NCI-H187 treated with DMSO at 0.1 percent for 48 hours (cell line): ENCODE data around the gene ARMC6.
"Not testable (repeated sequence)": the region's sequence is repeated elsewhere in the genome, so short reads cannot be mapped to it uniquely, and the experiment has no call there.

Experiments
- DNase-seq: peaks from one replicate; lab custom pipeline; 2025; lab: John Stamatoyannopoulos, UW

ARMC6 gene

GRCh38 chr19:19022380-19022961 is 10.9 kb upstream of the ARMC6 start:
- DNase-seq = no peak

GRCh38 chr19:19023376-19023775 is 10.0 kb upstream of the ARMC6 start:
- not testable (repeated sequence) for DNase-seq

- DNase-seq = no peak
Measured at GRCh38 chr19:19025861-19026260, 7.5 kb upstream of the ARMC6 start.

- DNase-seq = no peak
Measured at GRCh38 chr19:19026299-19026971, 7.0 kb upstream of the ARMC6 start.

GRCh38 chr19:19027228-19027627 is 6.2 kb upstream of the ARMC6 start:
- DNase-seq = no peak

- no peak for DNase-seq
Measured at GRCh38 chr19:19028526-19028925, 4.9 kb upstream of the ARMC6 start.

GRCh38 chr19:19031891-19032290 is 1.5 kb upstream of the ARMC6 start:
- DNase-seq = no peak

GRCh38 chr19:19032420-19033175 is 805 bp upstream of the ARMC6 start:
- peak; percentile 0 for DNase-seq

- DNase-seq = no peak
Measured at GRCh38 chr19:19033176-19033425, 302 bp upstream of the ARMC6 start.

GRCh38 chr19:19034204-19034624 is 811 bp downstream of the ARMC6 start:
- peak; percentile 21 for DNase-seq

- no peak for DNase-seq
Measured at GRCh38 chr19:19039901-19040300, 6.5 kb downstream of the ARMC6 start.

GRCh38 chr19:19040417-19040816 is 7.0 kb downstream of the ARMC6 start:
- no peak for DNase-seq

GRCh38 chr19:19042732-19043280 is 9.4 kb downstream of the ARMC6 start:
- no peak for DNase-seq

GRCh38 chr19:19043481-19043880 is 10.1 kb downstream of the ARMC6 start:
- no peak for DNase-seq

GRCh38 chr19:19043881-19044280 is 10.5 kb downstream of the ARMC6 start:
- DNase-seq = no peak

- no peak for DNase-seq
Measured at GRCh38 chr19:19049406-19049805, 16.0 kb downstream of the ARMC6 start.

- DNase-seq = no peak
Measured at GRCh38 chr19:19050104-19050503, 16.7 kb downstream of the ARMC6 start.

- DNase-seq = no peak
Measured at GRCh38 chr19:19050731-19051130, 17.3 kb downstream of the ARMC6 start.

GRCh38 chr19:19051478-19052213 is 18.2 kb downstream of the ARMC6 start:
- no peak for DNase-seq

GRCh38 chr19:19052921-19053320 is 19.5 kb downstream of the ARMC6 start:
- DNase-seq = no peak

- no peak for DNase-seq
Measured at GRCh38 chr19:19053508-19054314, 20.3 kb downstream of the ARMC6 start.
